PC-9 (cell line): ENCODE data around the gene CLCF1. TPM values are rescaled to one million over a fixed set of nuclear protein-coding genes. Genes with fewer than 3 reads are reported as not detected.

Experiments
- BruUV-seq: library from RNA; stranded (reverse); fragments of 400-500 nt; replicated peaks from 2 replicates; lab custom pipeline; 2021; lab: Mats Ljungman, UMichigan
- CTCF ChIA-PET: fragments of 300-600 bp; sonication (Branson Sonifier 250); formaldehyde crosslinking; loops from one replicate; lab custom pipeline; 2022; ENCODE audit warnings: antibody characterized with exemption; lab: Charles Lee
- POLR2A ChIA-PET: fragments of 300-600 bp; sonication (Branson Sonifier 250); formaldehyde crosslinking; loops from one replicate; lab custom pipeline; 2022; ENCODE audit warnings: antibody characterized with exemption; ENCODE audit not compliant: unreplicated experiment; lab: Charles Lee
- DNase-seq, 2 experiments: peaks; one replicate each; pipeline versions ENCODE4 v3.0.0 to v3.0.0-alpha.2; 2015 to 2022; ENCODE audit warnings: mixed read lengths in 1 of 2
- H2AFZ ChIP-seq: fragments of 200-600 bp; sonication (generic); 2 replicates; pipeline ENCODE4 v1.8.1; 2017; ENCODE audit warnings: antibody characterized with exemption
- H3F3A ChIP-seq: fragments of 200-600 bp; sonication (generic); 2 replicates; pipeline ENCODE4 v1.8.1; 2017; ENCODE audit warnings: antibody characterized with exemption, mild to moderate bottlenecking, low read depth; ENCODE audit not compliant: insufficient read depth
- H3K27ac ChIP-seq: fragments of 200-600 bp; sonication (generic); 2 replicates; pipeline ENCODE4 v1.6.1; 2016; ENCODE audit warnings: mixed run types
- H3K27me3 ChIP-seq: fragments of 200-600 bp; sonication (generic); 2 replicates; pipeline ENCODE4 v1.6.1; 2016; ENCODE audit warnings: low read depth, mixed run types; ENCODE audit not compliant: insufficient read depth
- H3K36me3 ChIP-seq: fragments of 200-600 bp; sonication (generic); 2 replicates; pipeline ENCODE4 v1.6.1; 2016; ENCODE audit warnings: low read depth, mixed run types
- H3K4me1 ChIP-seq: fragments of 200-600 bp; sonication (generic); replicated peaks from 2 replicates; pipeline ENCODE4 v1.6.1; 2016; ENCODE audit warnings: mixed run types; ENCODE audit not compliant: insufficient read depth
- H3K4me2 ChIP-seq: fragments of 200-600 bp; sonication (generic); 2 replicates; pipeline ENCODE4 v1.6.1; 2017; ENCODE audit warnings: mixed run types
- H3K4me3 ChIP-seq: fragments of 200-600 bp; sonication (generic); 2 replicates; pipeline ENCODE4 v1.6.1; 2016; ENCODE audit warnings: mixed run types
- H3K79me2 ChIP-seq: fragments of 200-600 bp; sonication (generic); 2 replicates; pipeline ENCODE4 v1.6.1; 2017; ENCODE audit warnings: low read depth, mixed run types
- H3K9me2 ChIP-seq: fragments of 200-600 bp; sonication (generic); 2 replicates; pipeline ENCODE4 v1.8.1; 2017; ENCODE audit warnings: mild to moderate bottlenecking; ENCODE audit not compliant: insufficient read depth
- H3K9me3 ChIP-seq: fragments of 200-600 bp; sonication (generic); 2 replicates; pipeline ENCODE4 v1.8.1; 2016; ENCODE audit warnings: low read depth; ENCODE audit not compliant: insufficient read depth
- H4K20me1 ChIP-seq: fragments of 200-600 bp; sonication (generic); 2 replicates; pipeline ENCODE4 v1.8.1; 2017; ENCODE audit not compliant: insufficient read depth
- CTCF ChIP-seq: fragments of 200-600 bp; sonication (generic); conservative IDR thresholded peaks from 2 replicates; pipeline ENCODE4 v1.6.1; 2017; ENCODE audit warnings: mixed run types, antibody characterized with exemption, mild to moderate bottlenecking, moderate library complexity
- EZH2 ChIP-seq: fragments of 200-600 bp; sonication (generic); IDR thresholded peaks from 2 replicates; pipeline ENCODE4 v1.8.0; 2017; ENCODE audit warnings: antibody characterized with exemption, low read depth
- intact Hi-C: fragments of 100-400 bp; cut with micrococcal nuclease; formaldehyde crosslinking; loops from one replicate; pipeline ENCODE4 v1.10.0; 2022; ENCODE audit not compliant: unreplicated experiment
- total RNA-seq: library from RNA; stranded (reverse); gene quantifications from 2 replicates; pipeline ENCODE4 v1.2.3, GENCODE V29; 2021

Gene CLCF1
- total RNA-seq, 1 experiment from 2014 or later: 17.0 TPM

GRCh38 chr11:67410369-67410831 is 37.0 kb upstream of the CLCF1 start:
- no TSS peak for BruUV-seq
- Histone ChIP-seq H2AFZ (no peak overlapping the region), H4K20me1 (no peaks in the 10 kb centered on the region), H3F3A (peaks cover 15% of the 10 kb centered on the region; the same call in 1 of the 2 replicates), H3K9me3 (no peaks in the 10 kb centered on the region), H3K4me2 (no peak overlapping the region), H3K4me1 (no peaks in the 10 kb centered on the region), H3K27me3 (no peaks in the 10 kb centered on the region), H3K9me2 (no peaks in the 10 kb centered on the region), H3K27ac (no peak overlapping the region), H3K4me3 (no peak overlapping the region), H3K36me3 (no peaks in the 10 kb centered on the region), H3K79me2 (no peaks in the 10 kb centered on the region)
- no peak for DNase-seq
- ChIA-PET POLR2A (no interaction called here), CTCF (no interaction called here)
- intact Hi-C loops: no loop called here
- TF ChIP-seq EZH2: no peak
- TF ChIP-seq CTCF: no peak; the same call in 1 of the 2 replicates

GRCh38 chr11:67409781-67410368 is 36.5 kb upstream of the CLCF1 start:
- H3K36me3 ChIP-seq: no peaks in the 10 kb centered on the region

GRCh38 chr11:67409261-67409666 is 35.9 kb upstream of the CLCF1 start:
- Histone ChIP-seq H2AFZ (no peak overlapping the region), H3K9me2 (no peaks in the 10 kb centered on the region), H4K20me1 (no peaks in the 10 kb centered on the region), H3K4me1 (no peaks in the 10 kb centered on the region), H3K79me2 (no peaks in the 10 kb centered on the region), H3F3A (peaks cover 15% of the 10 kb centered on the region; the same call in 1 of the 2 replicates), H3K27ac (no peak overlapping the region), H3K27me3 (no peaks in the 10 kb centered on the region), H3K9me3 (no peaks in the 10 kb centered on the region), H3K4me3 (no peak overlapping the region), H3K36me3 (no peaks in the 10 kb centered on the region), H3K4me2 (no peak overlapping the region)
- no peak for TF ChIP-seq EZH2
- no peak for TF ChIP-seq CTCF
- BruUV-seq: no TSS peak
- DNase-seq: no peak
- intact Hi-C loops: no loop called here
- ChIA-PET POLR2A (no interaction called here), CTCF (no interaction called here)

More at GRCh38 chr11:67409781-67410368, 36.5 kb upstream of the CLCF1 start:
- ChIA-PET POLR2A (no interaction called here), CTCF (no interaction called here)
- Histone ChIP-seq H3K27ac (no peak overlapping the region), H3F3A (peaks cover 15% of the 10 kb centered on the region; the same call in 1 of the 2 replicates), H3K9me3 (no peaks in the 10 kb centered on the region), H3K4me2 (no peak overlapping the region), H4K20me1 (no peaks in the 10 kb centered on the region), H3K79me2 (no peaks in the 10 kb centered on the region), H3K4me1 (no peaks in the 10 kb centered on the region), H2AFZ (no peak overlapping the region), H3K4me3 (no peak overlapping the region), H3K9me2 (no peaks in the 10 kb centered on the region), H3K27me3 (no peaks in the 10 kb centered on the region)
- intact Hi-C loops: no loop called here
- peak in 1 of 2 experiments; percentile 58 for DNase-seq
- TF ChIP-seq EZH2 (no peak), CTCF (no peak)
- no TSS peak for BruUV-seq
